Measurements from ENCODE around the gene KRT40.

The KRT40 gene

DNA sequence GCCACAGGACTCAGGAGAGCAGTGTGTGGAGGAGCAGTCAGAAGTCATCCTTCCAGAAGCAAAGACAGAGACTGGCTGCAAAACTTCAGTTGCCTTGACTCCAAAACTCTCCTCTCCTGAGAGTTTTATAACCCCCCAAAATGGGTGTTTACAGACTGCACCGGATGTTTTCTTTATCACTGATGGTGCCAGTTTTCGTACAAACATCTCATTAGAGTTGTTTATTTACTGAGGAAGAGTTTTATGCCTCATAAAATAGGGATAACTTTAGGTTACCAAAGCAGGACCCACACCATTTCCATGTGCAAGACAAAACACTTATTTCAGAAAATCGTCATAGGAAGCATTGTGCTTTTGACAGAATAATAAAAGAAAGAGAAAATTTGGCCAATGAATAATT is at the start of gene KRT40:
KRT40 (minus strand) TSS at position 101 of the 400 bp plus-strand sequence; CDS start at position 48, 53 bp downstream.
- Histone ChIP-seq H3K27me3 (ENCODE audit: control insufficient read depth, insufficient read depth, low read length) (no peaks in the 10 kb centered on the region), H3K36me3 (ENCODE audit: control insufficient read depth, insufficient read depth, low read length) (no peaks in the 10 kb centered on the region), H3K9ac (ENCODE audit: low read length) (no peak within 1 kb of the TSS), H3K4me1 (ENCODE audit: control insufficient read depth, insufficient read depth, low read length) (no peaks in the 10 kb centered on the region), H3K9me3 (ENCODE audit: control insufficient read depth, low read length) (no peaks in the 10 kb centered on the region), H3K4me3 (ENCODE audit: low read length) (no peak within 1 kb of the TSS)

DNA sequence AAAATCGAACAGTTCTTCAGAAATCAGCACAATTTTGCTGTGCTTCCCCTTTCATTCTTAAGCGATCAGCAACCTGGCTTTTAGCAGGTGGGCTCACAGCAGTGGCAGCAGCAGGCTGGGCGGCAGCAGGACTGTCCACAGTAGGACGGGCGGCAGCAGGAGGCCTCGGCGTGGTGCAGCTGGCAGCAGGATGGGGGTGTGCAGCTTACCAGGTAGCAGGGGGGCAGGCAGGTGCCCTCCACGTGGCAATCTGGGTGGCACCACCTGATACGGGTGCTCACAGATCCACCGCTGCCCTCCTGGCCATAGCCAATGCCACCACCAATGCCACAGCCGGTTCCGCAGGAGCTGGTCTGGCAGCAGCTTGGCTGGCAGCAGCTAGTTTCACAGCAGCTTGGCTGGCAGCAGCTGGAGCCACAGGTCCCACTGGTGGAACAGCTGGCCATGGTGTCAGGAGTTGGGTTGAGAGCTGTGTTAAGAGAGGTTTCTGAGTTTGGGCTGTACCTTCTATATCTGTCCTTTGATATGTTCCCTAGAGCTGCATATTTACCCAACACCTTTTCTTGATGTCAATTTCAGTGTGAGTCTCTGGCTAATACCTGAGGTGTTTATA is 45.6 kb upstream of the KRT40 start, which contains the start of gene KRTAP1-4:
KRTAP1-4 (minus strand) TSS at position 563 of the 613 bp plus-strand sequence; CDS start at position 446, 117 bp downstream.
- H3K36me3 ChIP-seq (ENCODE audit: control insufficient read depth, insufficient read depth, low read length) = no peaks in the 10 kb centered on the region
- H3K4me3 ChIP-seq (ENCODE audit: low read length) = no peak within 1 kb of the TSS
- H3K27me3 ChIP-seq (ENCODE audit: control insufficient read depth, insufficient read depth, low read length) = no peaks in the 10 kb centered on the region
- no peaks in the 10 kb centered on the region for H3K9me3 ChIP-seq (ENCODE audit: control insufficient read depth, low read length)
- no peaks in the 10 kb centered on the region for H3K4me1 ChIP-seq (ENCODE audit: control insufficient read depth, insufficient read depth, low read length)
- H3K9ac ChIP-seq (ENCODE audit: low read length) = no peak within 1 kb of the TSS

DNA sequence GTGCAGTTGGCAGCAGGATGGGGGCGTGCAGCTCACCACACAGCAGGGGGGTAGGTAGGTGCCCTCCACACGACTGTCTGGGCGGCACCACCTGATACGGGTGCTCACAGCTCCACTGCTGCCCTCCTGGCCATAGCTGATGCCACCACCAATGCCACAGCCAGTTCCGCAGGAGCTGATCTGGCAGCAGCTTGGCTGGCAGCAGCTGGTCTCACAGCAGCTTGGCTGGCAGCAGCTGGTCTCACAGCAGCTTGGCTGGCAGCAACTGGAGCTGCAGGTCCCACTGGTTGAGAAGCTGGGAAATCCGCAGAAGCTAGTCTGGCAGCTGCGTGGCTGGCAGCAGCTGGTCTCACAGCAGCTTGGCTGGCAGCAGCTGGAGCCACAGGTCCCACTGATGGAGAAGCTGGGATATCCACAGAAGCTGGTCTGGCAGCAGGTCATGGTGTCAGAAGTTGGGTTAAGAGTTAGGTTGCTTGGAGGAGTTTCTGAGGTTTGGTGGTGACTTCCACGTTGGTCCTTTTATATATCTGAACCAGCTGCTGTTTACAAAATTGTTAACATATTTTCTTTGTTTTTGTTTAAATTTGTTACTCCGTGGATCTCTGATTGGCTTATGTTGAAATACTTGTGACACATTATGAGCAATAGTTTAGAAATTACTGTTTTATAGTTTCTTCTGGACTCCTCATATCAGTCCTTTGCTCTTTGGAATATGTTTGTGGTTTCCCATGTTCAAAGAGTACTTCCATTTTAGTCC is 42.8 kb upstream of the KRT40 start, which contains the start of gene KRTAP1-5:
KRTAP1-5 (minus strand) TSS at position 494 of the 757 bp plus-strand sequence; CDS start at position 441, 53 bp downstream.
- no peaks in the 10 kb centered on the region for H3K27me3 ChIP-seq (ENCODE audit: control insufficient read depth, insufficient read depth, low read length)
- no peak within 1 kb of the TSS for H3K9ac ChIP-seq (ENCODE audit: low read length)
- H3K4me3 ChIP-seq (ENCODE audit: low read length) = no peak within 1 kb of the TSS
- H3K9me3 ChIP-seq (ENCODE audit: control insufficient read depth, low read length) = no peaks in the 10 kb centered on the region
- H3K36me3 ChIP-seq (ENCODE audit: control insufficient read depth, insufficient read depth, low read length) = no peaks in the 10 kb centered on the region
- H3K4me1 ChIP-seq (ENCODE audit: control insufficient read depth, insufficient read depth, low read length) = no peaks in the 10 kb centered on the region

DNA sequence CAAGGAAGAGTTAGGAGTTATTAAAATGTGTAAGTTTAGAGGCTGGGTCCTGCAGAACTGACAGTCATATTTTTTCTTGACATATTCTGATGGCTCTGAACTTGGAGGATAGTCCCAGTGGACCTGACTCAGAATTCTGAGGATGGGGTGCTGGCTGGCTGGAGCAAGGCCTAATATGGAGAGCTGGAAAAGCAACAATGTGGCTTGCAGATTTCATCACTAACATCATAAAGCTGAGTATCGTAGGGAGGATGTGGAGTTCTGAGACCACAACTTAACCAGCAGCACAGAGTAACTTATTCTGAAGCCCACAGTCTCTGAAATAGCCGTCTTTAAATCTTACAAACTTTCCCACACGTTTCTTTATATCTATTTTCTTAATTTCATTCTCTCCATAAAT is 40.6 kb upstream of the KRT40 start:
- Histone ChIP-seq H3K9ac (ENCODE audit: low read length) (no peak overlapping the region), H3K4me1 (ENCODE audit: control insufficient read depth, insufficient read depth, low read length) (no peaks in the 10 kb centered on the region), H3K4me3 (ENCODE audit: low read length) (no peak overlapping the region), H3K9me3 (ENCODE audit: control insufficient read depth, low read length) (no peaks in the 10 kb centered on the region), H3K27me3 (ENCODE audit: control insufficient read depth, insufficient read depth, low read length) (no peaks in the 10 kb centered on the region), H3K36me3 (ENCODE audit: control insufficient read depth, insufficient read depth, low read length) (no peaks in the 10 kb centered on the region)

DNA sequence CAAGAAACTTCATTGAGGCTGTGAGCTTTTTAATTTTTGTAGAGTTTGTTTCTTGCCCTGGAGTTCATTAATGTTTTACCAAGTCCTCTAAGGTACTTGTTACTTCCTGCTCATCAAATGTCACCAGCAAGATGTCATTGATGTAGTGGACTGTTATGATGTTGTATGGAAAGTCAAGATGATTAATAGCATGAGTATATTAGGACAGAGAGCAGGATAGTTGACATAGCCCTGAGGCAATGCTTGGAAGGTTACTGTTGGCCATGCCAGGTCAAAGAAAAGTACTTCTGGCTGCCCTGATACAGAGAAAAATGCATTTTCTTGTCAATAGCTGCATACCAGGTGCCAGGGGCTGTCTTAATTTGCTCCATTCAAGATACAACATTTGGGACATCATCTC is 36.2 kb upstream of the KRT40 start:
- no peaks in the 10 kb centered on the region for H3K9me3 ChIP-seq (ENCODE audit: control insufficient read depth, low read length)
- no peak overlapping the region for H3K9ac ChIP-seq (ENCODE audit: low read length)
- no peak overlapping the region for H3K4me3 ChIP-seq (ENCODE audit: low read length)
- H3K4me1 ChIP-seq (ENCODE audit: control insufficient read depth, insufficient read depth, low read length) = no peaks in the 10 kb centered on the region
- H3K27me3 ChIP-seq (ENCODE audit: control insufficient read depth, insufficient read depth, low read length) = no peaks in the 10 kb centered on the region
- H3K36me3 ChIP-seq (ENCODE audit: control insufficient read depth, insufficient read depth, low read length) = no peaks in the 10 kb centered on the region

DNA sequence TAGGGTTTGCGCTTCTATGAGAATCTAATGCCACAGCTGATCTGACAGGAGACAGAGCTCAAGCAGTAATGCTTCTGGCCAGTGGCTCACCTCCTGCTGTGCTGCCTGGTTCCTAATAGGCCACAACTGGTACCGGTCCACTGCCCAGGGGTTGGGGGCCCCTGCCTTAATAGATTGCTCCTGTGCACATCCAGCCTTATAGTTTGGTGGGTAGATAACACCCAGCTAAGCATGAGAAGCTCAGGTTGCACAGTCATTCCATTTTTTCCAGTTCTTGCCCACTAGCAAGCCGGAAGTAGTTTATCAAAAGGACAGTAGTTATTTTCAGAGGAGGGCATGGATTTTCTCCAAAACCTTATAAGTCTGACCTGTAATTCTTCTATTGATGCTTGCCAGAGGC is 35.3 kb upstream of the KRT40 start:
- H3K9me3 ChIP-seq (ENCODE audit: control insufficient read depth, low read length) = no peaks in the 10 kb centered on the region
- no peaks in the 10 kb centered on the region for H3K4me1 ChIP-seq (ENCODE audit: control insufficient read depth, insufficient read depth, low read length)
- no peaks in the 10 kb centered on the region for H3K36me3 ChIP-seq (ENCODE audit: control insufficient read depth, insufficient read depth, low read length)
- no peaks in the 10 kb centered on the region for H3K27me3 ChIP-seq (ENCODE audit: control insufficient read depth, insufficient read depth, low read length)
- H3K4me3 ChIP-seq (ENCODE audit: low read length) = no peak overlapping the region
- H3K9ac ChIP-seq (ENCODE audit: low read length) = no peak overlapping the region

DNA sequence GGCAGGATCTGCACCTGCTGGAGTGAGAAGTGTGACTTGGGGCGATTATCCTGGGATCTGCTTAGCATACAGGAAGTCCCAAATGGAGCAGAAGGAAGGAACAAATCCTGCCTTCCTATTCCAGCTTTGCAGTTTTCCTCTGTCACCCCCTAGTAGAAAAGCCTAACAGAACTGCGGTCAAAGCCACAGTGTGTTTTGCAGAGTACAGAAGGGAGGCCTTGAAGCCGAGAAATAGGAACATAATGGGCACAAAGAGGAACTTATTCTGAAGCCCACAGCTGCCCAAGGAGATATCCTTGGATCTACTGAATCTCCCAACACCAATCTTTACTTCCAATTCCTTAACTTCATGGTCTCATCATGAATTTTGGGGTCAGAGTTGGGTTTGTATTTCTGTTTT is 34.4 kb upstream of the KRT40 start:
- H3K4me1 ChIP-seq (ENCODE audit: control insufficient read depth, insufficient read depth, low read length) = no peaks in the 10 kb centered on the region
- no peaks in the 10 kb centered on the region for H3K9me3 ChIP-seq (ENCODE audit: control insufficient read depth, low read length)
- H3K4me3 ChIP-seq (ENCODE audit: low read length) = no peak overlapping the region
- H3K9ac ChIP-seq (ENCODE audit: low read length) = no peak overlapping the region
- H3K27me3 ChIP-seq (ENCODE audit: control insufficient read depth, insufficient read depth, low read length) = no peaks in the 10 kb centered on the region
- no peaks in the 10 kb centered on the region for H3K36me3 ChIP-seq (ENCODE audit: control insufficient read depth, insufficient read depth, low read length)

DNA sequence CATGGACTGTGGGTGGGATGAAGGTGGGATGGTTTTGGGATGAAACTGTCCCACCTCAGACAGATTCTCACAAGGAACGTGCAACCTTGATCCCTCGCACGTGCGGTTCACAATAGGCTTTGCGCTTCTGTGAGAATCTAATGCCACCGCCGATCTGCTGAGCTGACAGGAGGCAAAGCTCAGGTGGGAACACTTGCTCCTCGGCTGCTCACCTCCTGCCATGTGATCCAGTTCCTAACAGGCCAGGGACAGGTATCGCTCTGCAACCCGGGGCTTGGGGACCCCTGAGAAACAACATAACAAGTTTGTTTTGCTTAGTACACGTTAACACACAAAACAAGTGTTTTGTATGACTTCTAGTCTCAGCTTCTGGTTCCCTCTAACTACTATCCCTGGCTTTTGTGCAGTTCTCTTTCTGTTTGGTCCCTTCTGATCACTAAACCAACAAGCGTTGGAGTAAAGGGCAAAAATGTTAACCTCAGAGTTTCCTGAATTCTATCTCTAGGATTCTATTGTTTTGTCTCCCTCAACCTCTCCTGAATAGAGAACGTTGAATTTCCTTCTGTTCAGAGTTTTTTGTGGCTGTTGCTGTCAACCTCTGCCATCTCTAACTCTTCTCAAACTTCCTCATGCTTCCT is 32.6 kb upstream of the KRT40 start:
- Histone ChIP-seq H3K4me3 (ENCODE audit: low read length) (no peak overlapping the region), H3K9ac (ENCODE audit: low read length) (no peak overlapping the region), H3K36me3 (ENCODE audit: control insufficient read depth, insufficient read depth, low read length) (no peaks in the 10 kb centered on the region), H3K9me3 (ENCODE audit: control insufficient read depth, low read length) (no peaks in the 10 kb centered on the region), H3K4me1 (ENCODE audit: control insufficient read depth, insufficient read depth, low read length) (no peaks in the 10 kb centered on the region), H3K27me3 (ENCODE audit: control insufficient read depth, insufficient read depth, low read length) (no peaks in the 10 kb centered on the region)

DNA sequence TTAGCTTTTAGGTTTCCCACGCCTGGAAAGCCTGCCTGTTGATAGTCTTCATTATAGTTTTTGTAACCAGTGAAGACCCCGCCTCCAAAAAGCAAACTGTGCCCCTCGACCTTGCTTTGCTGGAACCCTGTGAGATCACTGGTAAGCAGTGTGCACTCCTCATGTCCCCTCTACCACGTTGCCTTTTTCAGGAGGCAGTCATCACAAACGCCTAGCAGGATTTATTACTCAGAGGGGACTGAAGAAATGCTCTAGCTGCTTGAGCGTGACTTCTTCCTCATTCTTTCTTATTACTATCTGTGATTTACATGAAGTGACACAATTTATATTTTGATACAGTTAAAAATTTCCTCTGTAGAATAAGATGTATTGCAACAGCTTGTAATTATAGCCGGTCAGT is 31.3 kb upstream of the KRT40 start:
- no peaks in the 10 kb centered on the region for H3K9me3 ChIP-seq (ENCODE audit: control insufficient read depth, low read length)
- H3K4me1 ChIP-seq (ENCODE audit: control insufficient read depth, insufficient read depth, low read length) = no peaks in the 10 kb centered on the region
- no peak overlapping the region for H3K4me3 ChIP-seq (ENCODE audit: low read length)
- H3K9ac ChIP-seq (ENCODE audit: low read length) = no peak overlapping the region
- H3K36me3 ChIP-seq (ENCODE audit: control insufficient read depth, insufficient read depth, low read length) = no peaks in the 10 kb centered on the region
- no peaks in the 10 kb centered on the region for H3K27me3 ChIP-seq (ENCODE audit: control insufficient read depth, insufficient read depth, low read length)

DNA sequence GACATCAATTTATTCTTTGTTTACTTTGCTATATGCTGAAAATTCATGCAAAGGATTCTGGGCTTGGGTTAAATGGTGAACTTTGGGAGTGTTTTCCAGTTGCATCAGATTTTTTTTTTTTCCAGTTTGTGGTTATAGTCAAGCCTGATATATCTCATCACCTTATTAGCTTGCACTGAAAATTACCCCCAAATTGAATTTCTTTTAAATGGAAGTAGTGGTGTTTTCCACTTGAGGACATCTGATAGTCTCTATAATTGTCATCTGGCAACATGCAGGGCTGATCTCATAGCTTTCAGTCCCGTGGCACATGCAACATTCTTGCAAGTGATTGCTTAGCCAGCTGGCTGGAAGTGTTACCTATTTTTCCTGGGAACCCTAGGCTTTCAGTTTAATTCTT is 29.5 kb upstream of the KRT40 start:
- H3K36me3 ChIP-seq (ENCODE audit: control insufficient read depth, insufficient read depth, low read length) = no peaks in the 10 kb centered on the region
- no peaks in the 10 kb centered on the region for H3K9me3 ChIP-seq (ENCODE audit: control insufficient read depth, low read length)
- no peaks in the 10 kb centered on the region for H3K4me1 ChIP-seq (ENCODE audit: control insufficient read depth, insufficient read depth, low read length)
- H3K27me3 ChIP-seq (ENCODE audit: control insufficient read depth, insufficient read depth, low read length) = no peaks in the 10 kb centered on the region
- H3K4me3 ChIP-seq (ENCODE audit: low read length) = no peak overlapping the region
- no peak overlapping the region for H3K9ac ChIP-seq (ENCODE audit: low read length)

DNA sequence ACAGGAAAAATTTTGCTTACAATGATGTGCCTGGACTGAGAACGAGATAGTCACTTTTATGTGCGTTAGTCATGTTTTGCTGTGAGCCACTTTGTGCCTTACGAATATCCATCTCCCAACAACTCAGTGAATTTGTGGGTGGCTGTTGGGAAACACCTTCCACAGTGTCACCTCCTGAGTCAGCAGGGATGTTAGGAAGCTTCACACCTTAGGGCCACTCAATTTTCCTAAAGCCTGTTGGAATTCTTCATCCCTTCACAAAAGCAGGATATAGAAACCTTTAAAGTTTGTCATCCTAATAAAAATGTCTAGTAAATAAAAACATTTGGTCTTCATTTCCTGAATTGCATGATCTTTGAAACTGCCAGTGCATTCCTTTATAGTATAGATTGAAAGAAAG is 29.1 kb upstream of the KRT40 start:
- no peak overlapping the region for H3K4me3 ChIP-seq (ENCODE audit: low read length)
- no peaks in the 10 kb centered on the region for H3K27me3 ChIP-seq (ENCODE audit: control insufficient read depth, insufficient read depth, low read length)
- no peaks in the 10 kb centered on the region for H3K36me3 ChIP-seq (ENCODE audit: control insufficient read depth, insufficient read depth, low read length)
- no peaks in the 10 kb centered on the region for H3K4me1 ChIP-seq (ENCODE audit: control insufficient read depth, insufficient read depth, low read length)
- no peak overlapping the region for H3K9ac ChIP-seq (ENCODE audit: low read length)
- no peaks in the 10 kb centered on the region for H3K9me3 ChIP-seq (ENCODE audit: control insufficient read depth, low read length)
